GM12874 (cell line): ENCODE results near the gene TTC3.

Experiments
- TF ChIP-seq, protein P1 (sequence below): IDR thresholded peaks from 2 replicates; pipeline ENCODE4 v1.5.1; 2011; ENCODE audit warnings: low read depth, mild to moderate bottlenecking, control low read depth, low read length, moderate library complexity; ENCODE audit not compliant: insufficient read depth

TTC3 gene

DNA sequence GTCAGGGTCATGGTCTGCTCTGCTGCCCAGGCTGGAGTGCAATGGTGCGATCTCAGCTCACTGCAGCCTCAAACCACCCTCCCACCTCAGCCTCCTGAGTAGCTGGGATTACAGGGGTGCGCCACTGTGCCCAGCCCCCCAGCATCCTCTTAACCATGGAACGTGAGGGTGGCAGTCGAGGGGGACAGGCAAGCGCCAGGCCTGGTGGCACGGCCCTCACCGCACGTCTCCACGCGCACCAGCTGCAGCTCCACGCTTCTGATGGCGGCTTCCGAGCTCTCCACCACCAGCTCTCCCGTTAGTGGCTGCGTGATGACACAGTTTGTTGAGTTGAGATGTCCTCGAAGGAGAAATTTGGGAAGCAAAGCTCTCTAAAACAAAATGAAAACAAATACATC, 154.9 kb downstream of the TTC3 start:
- TF ChIP-seq, protein P1, sequence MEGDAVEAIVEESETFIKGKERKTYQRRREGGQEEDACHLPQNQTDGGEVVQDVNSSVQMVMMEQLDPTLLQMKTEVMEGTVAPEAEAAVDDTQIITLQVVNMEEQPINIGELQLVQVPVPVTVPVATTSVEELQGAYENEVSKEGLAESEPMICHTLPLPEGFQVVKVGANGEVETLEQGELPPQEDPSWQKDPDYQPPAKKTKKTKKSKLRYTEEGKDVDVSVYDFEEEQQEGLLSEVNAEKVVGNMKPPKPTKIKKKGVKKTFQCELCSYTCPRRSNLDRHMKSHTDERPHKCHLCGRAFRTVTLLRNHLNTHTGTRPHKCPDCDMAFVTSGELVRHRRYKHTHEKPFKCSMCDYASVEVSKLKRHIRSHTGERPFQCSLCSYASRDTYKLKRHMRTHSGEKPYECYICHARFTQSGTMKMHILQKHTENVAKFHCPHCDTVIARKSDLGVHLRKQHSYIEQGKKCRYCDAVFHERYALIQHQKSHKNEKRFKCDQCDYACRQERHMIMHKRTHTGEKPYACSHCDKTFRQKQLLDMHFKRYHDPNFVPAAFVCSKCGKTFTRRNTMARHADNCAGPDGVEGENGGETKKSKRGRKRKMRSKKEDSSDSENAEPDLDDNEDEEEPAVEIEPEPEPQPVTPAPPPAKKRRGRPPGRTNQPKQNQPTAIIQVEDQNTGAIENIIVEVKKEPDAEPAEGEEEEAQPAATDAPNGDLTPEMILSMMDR: no peak

GRCh38 chr21:37230632-37231248, 157.7 kb downstream of the TTC3 start:
- TF ChIP-seq, protein P1: no peak

DNA sequence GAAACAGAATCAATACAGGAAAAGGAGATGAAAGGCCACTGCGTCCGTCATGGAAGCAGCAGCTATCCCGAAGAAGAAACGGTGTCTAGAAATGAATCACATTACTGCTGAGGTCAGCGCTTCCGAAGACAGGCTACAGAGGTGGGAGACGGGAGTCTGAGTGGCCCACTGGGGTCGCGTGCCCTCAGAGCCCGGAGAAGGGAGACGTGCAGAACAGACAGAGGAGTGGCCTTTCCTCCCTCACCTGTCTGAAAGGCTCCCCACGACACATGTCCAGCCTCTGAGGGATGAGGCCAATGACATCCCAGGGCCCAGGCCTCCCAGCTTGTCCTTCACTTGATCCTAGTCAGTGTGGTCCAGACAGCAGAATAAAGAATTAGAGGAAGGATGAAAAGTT, 158.2 kb downstream of the TTC3 start:
- TF ChIP-seq, protein P1: no peak

- TF ChIP-seq, protein P1: no peak
These were observed 158.6 kb downstream of the TTC3 start for GRCh38 chr21:37231671-37232070.

DNA sequence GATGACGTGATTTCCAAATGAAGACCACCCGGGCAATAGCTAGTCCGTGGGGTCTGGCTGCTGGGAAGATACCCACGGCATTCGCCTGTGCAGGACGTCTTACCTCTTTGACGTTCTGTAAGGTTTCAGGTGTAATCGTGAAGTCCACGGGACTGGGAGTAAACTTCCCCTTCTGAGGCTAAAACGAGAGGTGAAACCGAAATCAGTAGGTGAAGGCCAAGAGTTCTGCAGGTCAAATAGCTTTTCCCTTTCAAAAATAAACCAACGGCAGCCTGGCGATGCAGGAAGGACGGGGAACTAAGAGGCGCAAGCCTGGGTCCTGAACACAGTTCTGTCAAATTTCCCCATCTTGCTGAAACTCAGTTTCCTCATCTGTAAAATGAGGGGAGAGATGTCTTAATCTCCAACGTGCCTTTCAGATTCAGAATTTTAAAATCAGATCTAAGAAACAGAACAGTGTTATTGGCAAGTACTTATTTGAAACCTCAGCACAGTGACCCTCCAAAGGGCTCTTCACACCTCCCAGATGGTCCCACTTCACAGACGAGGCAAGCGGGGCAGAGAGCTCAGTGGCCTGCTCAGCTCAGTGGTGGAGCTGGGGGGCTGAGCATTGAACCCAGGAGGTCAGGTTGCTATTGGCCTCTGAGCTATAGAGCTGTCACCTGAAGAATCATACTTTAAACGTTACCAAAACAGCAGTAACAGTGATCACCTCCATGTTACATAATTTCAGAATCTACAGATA, 159.4 kb downstream of the TTC3 start:
- TF ChIP-seq, protein P1: no peak

DNA sequence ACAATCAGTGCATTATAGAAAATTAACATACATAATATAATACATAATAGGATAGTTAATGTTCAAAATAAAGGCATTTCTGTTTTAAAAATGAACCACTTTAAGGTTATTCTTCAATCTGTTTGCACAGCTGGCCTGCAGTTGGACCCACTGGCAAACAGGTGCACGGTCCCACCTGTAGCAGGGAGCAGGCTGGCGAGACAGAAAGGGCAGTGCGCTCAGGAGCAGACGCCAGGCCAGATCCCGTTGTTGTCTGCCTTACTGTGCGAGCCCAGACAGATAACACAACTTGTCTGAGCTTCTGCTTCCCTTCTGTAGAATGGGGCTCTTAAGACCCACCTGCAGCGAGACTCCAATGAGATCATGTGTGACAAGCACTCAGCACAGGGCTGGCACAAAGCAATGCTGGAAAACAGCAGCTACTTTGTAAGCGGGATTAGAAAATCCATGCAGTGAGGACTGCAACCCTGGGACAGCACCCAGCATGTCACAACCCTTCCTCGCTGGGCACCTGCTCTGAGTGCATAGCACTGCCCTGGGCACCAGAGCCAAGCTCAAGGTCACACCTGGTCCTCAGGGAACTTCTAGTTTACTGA, 160.6 kb downstream of the TTC3 start:
- TF ChIP-seq, protein P1: no peak

- TF ChIP-seq, protein P1: no peak
These were observed 164.3 kb downstream of the TTC3 start for GRCh38 chr21:37237346-37237745.
